H1 (cell line): ENCODE data around the gene GSTCD. TPM values are rescaled to one million over a fixed set of nuclear protein-coding genes. Genes with fewer than 3 reads are reported as not detected.

Source experiments
- CTCF ChIA-PET: fragments of 300-600 bp; sonication (Branson Sonifier 250); formaldehyde crosslinking; loops from one replicate; lab custom pipeline; 2021; ENCODE audit not compliant: partially characterized antibody; lab: Charles Lee
- POLR2A ChIA-PET: fragments of 300-600 bp; sonication (Branson Sonifier 250); formaldehyde crosslinking; loops from one replicate; lab custom pipeline; 2021; ENCODE audit warnings: inconsistent platforms; ENCODE audit not compliant: partially characterized antibody; lab: Charles Lee
- DNase-seq, 2 experiments: peaks; one replicate each; pipeline versions ENCODE4 v3.0.0 to v3.0.0-alpha.2; 2010 to 2022; ENCODE audit warnings: low spot score in 2 of 2, low read depth in 1 of 2, mixed read lengths in 1 of 2
- FAIRE-seq: peaks from 2 replicates; lab custom pipeline; 2011; peaks lifted over from hg19 to GRCh38; lab: Jason Lieb, UNC
- H2AFZ ChIP-seq: 2 replicates; pipeline ENCODE4 v1.8.1; 2012; ENCODE audit warnings: low read length, inconsistent platforms
- H2AK5ac ChIP-seq: 2 replicates; pipeline ENCODE4 v1.6.1; 2013; ENCODE audit warnings: low read depth, low read length
- H2BK120ac ChIP-seq: replicated peaks from 2 replicates; pipeline ENCODE3; 2013; ENCODE audit warnings: low read depth, low read length, inconsistent platforms
- H2BK12ac ChIP-seq: 2 replicates; pipeline ENCODE4 v1.6.1; 2013; ENCODE audit warnings: low read depth, low read length
- H2BK15ac ChIP-seq: 2 replicates; pipeline ENCODE4 v1.6.1; 2013; ENCODE audit warnings: low read length
- H2BK20ac ChIP-seq: 2 replicates; pipeline ENCODE4 v1.6.1; 2013; ENCODE audit warnings: low read length
- H2BK5ac ChIP-seq: 2 replicates; pipeline ENCODE4 v1.6.1; 2013; ENCODE audit warnings: low read depth, low read length
- H3K14ac ChIP-seq: 2 replicates; pipeline ENCODE4 v1.6.1; 2013; ENCODE audit warnings: inconsistent platforms; ENCODE audit not compliant: insufficient read length
- H3K18ac ChIP-seq: 2 replicates; pipeline ENCODE4 v1.6.1; 2013; ENCODE audit warnings: low read length; ENCODE audit errors: extremely low read depth
- H3K23ac ChIP-seq: 2 replicates; pipeline ENCODE4 v1.6.1; 2013; ENCODE audit warnings: inconsistent platforms; ENCODE audit not compliant: insufficient read length
- H3K23me2 ChIP-seq: 2 replicates; pipeline ENCODE4 v1.6.1; 2013; ENCODE audit warnings: low read depth, low read length
- H3K27ac ChIP-seq: 2 replicates; pipeline ENCODE4 v1.6.1; 2011; ENCODE audit warnings: low read depth, low read length, inconsistent platforms
- H3K27me3 ChIP-seq, 4 experiments: replicated peaks in 1 of 4; 1 replicate in 1 of 4; 2 replicates in 3 of 4; pipeline versions ENCODE4 v1.6.1 to v1.8.1; 2011 to 2013; ENCODE audit warnings: low read length in 3 of 4, mild to moderate bottlenecking in 3 of 4, inconsistent platforms in 2 of 4, mixed read lengths in 2 of 4, moderate library complexity in 1 of 4; ENCODE audit not compliant: control insufficient read depth in 3 of 4, insufficient read depth in 3 of 4; ENCODE audit errors: extremely low read depth in 1 of 4
- H3K36me3 ChIP-seq, 4 experiments: 2 replicates each; pipeline versions ENCODE4 v1.6.1 to v1.8.1; 2011 to 2013; ENCODE audit warnings: mild to moderate bottlenecking in 4 of 4, low read length in 3 of 4, moderate library complexity in 2 of 4, control low read depth in 1 of 4, inconsistent platforms in 1 of 4; ENCODE audit not compliant: insufficient read depth in 4 of 4, control insufficient read depth in 2 of 4
- H3K4ac ChIP-seq: replicated peaks from 2 replicates; pipeline ENCODE3; 2013; ENCODE audit warnings: low read length, low read depth, mixed read lengths, inconsistent platforms; ENCODE audit not compliant: insufficient read length
- H3K4me1 ChIP-seq, 4 experiments: replicated peaks in 1 of 4; 1 replicate in 1 of 4; 2 replicates in 3 of 4; pipeline versions ENCODE4 v1.6.1 to v1.8.1; 2011 to 2013; ENCODE audit warnings: low read length in 3 of 4, inconsistent platforms in 2 of 4, mixed read lengths in 1 of 4; ENCODE audit not compliant: insufficient read depth in 4 of 4, control insufficient read depth in 3 of 4
- H3K4me2 ChIP-seq, 2 experiments: 2 replicates each; pipeline versions ENCODE4 v1.6.1 to v1.8.1; 2011 to 2013; ENCODE audit warnings: low read depth in 2 of 2, low read length in 2 of 2, control low read depth in 1 of 2, inconsistent platforms in 1 of 2, mild to moderate bottlenecking in 1 of 2; ENCODE audit not compliant: insufficient read depth in 1 of 2
- H3K4me3 ChIP-seq, 4 experiments: fragments of 200-600, 300-600 bp in 1 of 4; sonication (generic), shearing (Covaris generic), sonication (Bioruptor Twin) in 1 of 4; 2 replicates each; pipeline versions ENCODE4 v1.5.1 to v1.8.1; 2011 to 2016; ENCODE audit warnings: low read length in 4 of 4, low read depth in 3 of 4, control low read depth in 2 of 4, inconsistent platforms in 2 of 4, mild to moderate bottlenecking in 2 of 4, mixed read lengths in 1 of 4, moderate library complexity in 1 of 4; ENCODE audit not compliant: insufficient read depth in 2 of 4; ENCODE audit errors: extremely low read depth in 1 of 4
- H3K56ac ChIP-seq: replicated peaks from 2 replicates; pipeline ENCODE3; 2013; ENCODE audit warnings: low read depth, mild to moderate bottlenecking, mixed read lengths, low read length, inconsistent platforms; ENCODE audit not compliant: insufficient read length
- H3K79me1 ChIP-seq: 2 replicates; pipeline ENCODE4 v1.6.1; 2013; ENCODE audit warnings: low read depth, low read length, control low read depth
- H3K79me2 ChIP-seq, 2 experiments: 2 replicates each; pipeline versions ENCODE4 v1.6.1 to v1.8.1; 2012 to 2013; ENCODE audit warnings: low read length in 2 of 2, mild to moderate bottlenecking in 2 of 2, inconsistent platforms in 1 of 2; ENCODE audit not compliant: insufficient read depth in 2 of 2, control insufficient read depth in 1 of 2
- H3K9ac ChIP-seq, 4 experiments: replicated peaks in 1 of 4; 1 replicate in 1 of 4; 2 replicates in 3 of 4; pipeline versions ENCODE4 v1.6.1 to v1.8.1; 2011 to 2013; ENCODE audit warnings: low read depth in 3 of 4, low read length in 3 of 4, control low read depth in 2 of 4, mild to moderate bottlenecking in 2 of 4, moderate library complexity in 2 of 4, inconsistent platforms in 1 of 4; ENCODE audit errors: extremely low read depth in 1 of 4
- H3K9me3 ChIP-seq, 2 experiments: 2 replicates each; pipeline versions ENCODE4 v1.6.1 to v1.8.1; 2012 to 2013; ENCODE audit warnings: mild to moderate bottlenecking in 2 of 2, moderate library complexity in 2 of 2, control low read depth in 1 of 2, inconsistent platforms in 1 of 2, low read depth in 1 of 2, low read length in 1 of 2, mixed read lengths in 1 of 2; ENCODE audit not compliant: insufficient read depth in 2 of 2
- H4K20me1 ChIP-seq, 2 experiments: replicated peaks in 1 of 2; 2 replicates each; pipeline versions ENCODE3 to v1.8.1; 2011 to 2013; ENCODE audit warnings: inconsistent platforms in 2 of 2, low read length in 2 of 2, mild to moderate bottlenecking in 1 of 2; ENCODE audit not compliant: insufficient read depth in 2 of 2, control insufficient read depth in 1 of 2
- H4K5ac ChIP-seq: 2 replicates; pipeline ENCODE4 v1.6.1; 2013; ENCODE audit warnings: low read length, low read depth, mixed read lengths, inconsistent platforms; ENCODE audit not compliant: insufficient read length
- H4K8ac ChIP-seq: 2 replicates; pipeline ENCODE4 v1.8.0; 2013; ENCODE audit warnings: mild to moderate bottlenecking, moderate library complexity, low read length, inconsistent platforms; ENCODE audit not compliant: insufficient read depth; ENCODE audit errors: extremely low read depth
- H4K91ac ChIP-seq: replicated peaks from 2 replicates; pipeline ENCODE3; 2013; ENCODE audit warnings: low read length, mixed read lengths, inconsistent platforms; ENCODE audit not compliant: insufficient read length
- ATF2 ChIP-seq: IDR thresholded peaks from 2 replicates; pipeline ENCODE4 v1.6.1; 2012; ENCODE audit warnings: low read length, inconsistent platforms
- BACH1 ChIP-seq: IDR thresholded peaks from 2 replicates; pipeline ENCODE4 v1.6.1; 2012; ENCODE audit warnings: low read length, improper control_type of control experiment
- BRCA1 ChIP-seq: IDR thresholded peaks from 2 replicates; pipeline ENCODE4 v1.6.1; 2012; ENCODE audit warnings: low read depth, low read length, improper control_type of control experiment
- E2F6 ChIP-seq: IDR thresholded peaks from 2 replicates; pipeline ENCODE4 v1.6.1; 2012; ENCODE audit warnings: inconsistent platforms
- EP300 ChIP-seq, 2 experiments: IDR thresholded peaks; 1 replicate in 1 of 2; 2 replicates in 1 of 2; pipeline ENCODE4 v1.6.1; 2011 to 2012; ENCODE audit warnings: low read depth in 2 of 2, low read length in 2 of 2, mild to moderate bottlenecking in 2 of 2, borderline replicate concordance in 1 of 2, inconsistent platforms in 1 of 2, moderate library complexity in 1 of 2
- KDM5A ChIP-seq: fragments of 200-600 bp; IDR thresholded peaks from 2 replicates; pipeline ENCODE4 v1.7.1; 2012; ENCODE audit warnings: mild to moderate bottlenecking, low read length, inconsistent platforms, mixed read lengths
- NRF1 ChIP-seq: IDR thresholded peaks from 2 replicates; pipeline ENCODE4 v1.6.1; 2011; ENCODE audit warnings: mild to moderate bottlenecking, low read depth, low read length, improper control_type of control experiment
- POLR2AphosphoS5 ChIP-seq: IDR thresholded peaks from 2 replicates; pipeline ENCODE4 v1.6.1; 2011; ENCODE audit warnings: low read depth, low read length
- POU5F1 ChIP-seq: IDR thresholded peaks from 2 replicates; pipeline ENCODE4 v1.6.1; 2011; ENCODE audit warnings: low read depth, mild to moderate bottlenecking, low read length, moderate library complexity
- SAP30 ChIP-seq: fragments of 300-600 bp; sonication (generic); IDR thresholded peaks from 2 replicates; pipeline ENCODE4 v1.7.1; 2012; ENCODE audit warnings: low read length, moderate library complexity, mild to moderate bottlenecking, inconsistent platforms; ENCODE audit not compliant: insufficient read depth, insufficient replicate concordance
- SIN3A ChIP-seq, 2 experiments: IDR thresholded peaks in 1 of 2; conservative IDR thresholded peaks in 1 of 2; 2 replicates each; pipeline ENCODE4 v1.6.1; 2011 to 2012; ENCODE audit warnings: low read length in 2 of 2, improper control_type of control experiment in 1 of 2, low read depth in 1 of 2, mild to moderate bottlenecking in 1 of 2
- SIX5 ChIP-seq: IDR thresholded peaks from 2 replicates; pipeline ENCODE4 v1.6.1; 2011; ENCODE audit warnings: mild to moderate bottlenecking, low read depth, low read length
- WGBS, 2 experiments: shearing (Covaris generic) in 1 of 2; methylation state at CpG; one replicate each; pipeline versions ENCODE4 v1.1.6 to v1.1.7; 2013 to 2015; ENCODE audit warnings: low lambda C conversion rate in 2 of 2, mixed read lengths in 2 of 2, inconsistent platforms in 1 of 2, low coverage in 1 of 2, missing lambda C conversion rate in 1 of 2; ENCODE audit not compliant: insufficient replicate concordance in 2 of 2, insufficient coverage in 1 of 2, insufficient read length in 1 of 2; ENCODE audit errors: extremely low coverage in 1 of 2, missing lambda C conversion rate in 1 of 2; 5-methylcytosine and 5-hydroxymethylcytosine counted together
- polyA plus RNA-seq, 7 experiments: library from polyadenylated mRNA; depleted of rRNA in 3 of 7; stranded (reverse) in 5 of 7; unstranded in 2 of 7; fragments of >200 nt in 5 of 7; fragments of 200-250 nt in 2 of 7; gene quantifications; 1 replicate in 5 of 7; 2 replicates in 1 of 7; 4 replicates in 1 of 7; pipeline versions ENCODE4 v1.2.1 to v1.2.3, GENCODE V29; 2011 to 2013; ENCODE audit warnings: missing spikeins in 2 of 7, mixed read lengths in 2 of 7
- total RNA-seq: library from RNA; stranded (reverse); fragmentation: NEBNext Ultra II Directional; extraction: Animal tissue kit (Norgen Biotek cat#: 25700); gene quantifications from 2 replicates; pipeline ENCODE4 v1.2.1, GENCODE V29; 2021

Gene GSTCD
- total and polyA plus RNA-seq, 2 of the 8 experiments (the other 6 are each of a cell fraction or from before 2014, with no cell fraction given), result 8.5 to 24.6 TPM

GRCh38 chr4:105836537-105836936, 128.0 kb downstream of the GSTCD start:
- H3K4me1 ChIP-seq, result no peaks in the 10 kb centered on the region
- WGBS, 2 experiments, result 88% methylated on average over 3 of the region's 3 CpGs; no CpG with 5 or more reads in 1 of the 2 experiments
- no peak overlapping the region for H2BK15ac ChIP-seq
- FAIRE-seq (no peak), DNase-seq (no peak)
- H3K56ac ChIP-seq, result no peak overlapping the region
- H3K27ac ChIP-seq, result no peak overlapping the region
- H3K27me3 ChIP-seq, result no peaks in the 10 kb centered on the region
- H3K23me2 ChIP-seq, result no peaks in the 10 kb centered on the region
- H3K14ac ChIP-seq, result no peak overlapping the region
- H3K18ac ChIP-seq, result no peak overlapping the region
- no peak overlapping the region for H4K5ac ChIP-seq
- ChIA-PET POLR2A (no interaction called here), CTCF (interaction anchor here (1.0 kb wide), 1 partner anchor 22 kb away, joined by 3 read pairs; no protein-coding TSS in a partner anchor)
- H2AFZ ChIP-seq, result no peak overlapping the region
- no peak overlapping the region for H3K4me2 ChIP-seq
- no peak overlapping the region for H2BK120ac ChIP-seq
- no peak overlapping the region for H3K4me3 ChIP-seq
- no peak overlapping the region for H2BK12ac ChIP-seq
- no peak overlapping the region for H3K4ac ChIP-seq
- no peak overlapping the region for H2AK5ac ChIP-seq
- H3K79me2 ChIP-seq, result no peaks in the 10 kb centered on the region
- no peaks in the 10 kb centered on the region; a peak in 1 of 4 replicates for H3K9me3 ChIP-seq
- H2BK20ac ChIP-seq, result no peak overlapping the region
- H3K79me1 ChIP-seq, result no peaks in the 10 kb centered on the region
- no peaks in the 10 kb centered on the region; a peak in 1 of 8 replicates for H3K36me3 ChIP-seq
- H4K20me1 ChIP-seq, result no peaks in the 10 kb centered on the region
- no peak overlapping the region for H3K23ac ChIP-seq
- H3K9ac ChIP-seq, result no peak overlapping the region
- H4K91ac ChIP-seq, result no peak overlapping the region
- H2BK5ac ChIP-seq, result no peak overlapping the region
- H4K8ac ChIP-seq, result no peak overlapping the region
- TF ChIP-seq SAP30 (no peak), SIX5 (no peak), BACH1 (no peak), EP300 (IDR thresholded peaks at IDR 0.05; ENCODE audit: borderline replicate concordance in 1 of 2, low read depth in 2 of 2, low read length in 2 of 2) (no peak), POLR2AphosphoS5 (no peak), NRF1 (no peak), ATF2 (no peak), E2F6 (no peak), SIN3A (conservative IDR thresholded peaks at IDR 0.05 in 1 of 2, IDR thresholded peaks at IDR 0.05 in 1 of 2; ENCODE audit: low read depth in 1 of 2, low read length in 2 of 2) (no peak), POU5F1 (no peak), BRCA1 (no peak), KDM5A (no peak)
